AG09309 (cell line): ENCODE measurements around the gene EMP3.

Experiments
- DNase-seq: peaks from one replicate; pipeline ENCODE4 v3.0.0-alpha.2; 2010; ENCODE audit warnings: low read depth
- H3K4me3 ChIP-seq: 2 replicates; pipeline ENCODE4 v1.5.1; 2011; ENCODE audit warnings: mild to moderate bottlenecking, low read depth, low read length, moderate library complexity; ENCODE audit not compliant: control insufficient read depth
- TF ChIP-seq, protein P1 (sequence below): IDR thresholded peaks from 2 replicates; pipeline ENCODE4 v1.5.1; 2011; ENCODE audit warnings: mild to moderate bottlenecking, low read depth, low read length, inconsistent platforms; ENCODE audit not compliant: insufficient read depth, control insufficient read depth; ENCODE audit errors: missing control alignments

EMP3 gene

DNA sequence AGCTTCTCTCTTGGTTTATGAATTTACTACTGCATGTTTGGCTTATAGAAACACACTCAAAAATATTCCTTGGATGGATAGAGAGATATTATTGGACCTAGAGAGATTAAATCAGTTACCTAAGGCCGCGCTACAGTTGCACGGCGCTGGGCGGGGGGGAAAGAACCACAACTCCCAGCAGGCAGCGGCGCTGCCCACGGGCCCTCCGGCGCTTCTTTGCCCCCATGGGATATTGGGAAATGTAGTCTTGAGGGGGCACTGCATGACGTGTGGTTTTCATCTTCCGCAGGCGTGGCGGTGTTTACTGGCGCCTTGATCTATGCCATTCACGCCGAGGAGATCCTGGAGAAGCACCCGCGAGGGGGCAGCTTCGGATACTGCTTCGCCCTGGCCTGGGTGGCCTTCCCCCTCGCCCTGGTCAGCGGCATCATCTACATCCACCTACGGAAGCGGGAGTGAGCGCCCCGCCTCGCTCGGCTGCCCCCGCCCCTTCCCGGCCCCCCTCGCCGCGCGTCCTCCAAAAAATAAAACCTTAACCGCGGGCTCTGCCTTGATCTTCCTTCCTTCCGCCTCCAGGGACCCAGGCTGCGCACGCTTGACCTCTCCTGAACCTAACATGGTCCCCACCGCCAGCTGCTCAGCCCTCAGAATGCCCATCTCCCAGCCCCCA lies 4.8 kb downstream of the EMP3 start:
- H3K4me3 ChIP-seq, result no peak overlapping the region
- TF ChIP-seq, protein P1, sequence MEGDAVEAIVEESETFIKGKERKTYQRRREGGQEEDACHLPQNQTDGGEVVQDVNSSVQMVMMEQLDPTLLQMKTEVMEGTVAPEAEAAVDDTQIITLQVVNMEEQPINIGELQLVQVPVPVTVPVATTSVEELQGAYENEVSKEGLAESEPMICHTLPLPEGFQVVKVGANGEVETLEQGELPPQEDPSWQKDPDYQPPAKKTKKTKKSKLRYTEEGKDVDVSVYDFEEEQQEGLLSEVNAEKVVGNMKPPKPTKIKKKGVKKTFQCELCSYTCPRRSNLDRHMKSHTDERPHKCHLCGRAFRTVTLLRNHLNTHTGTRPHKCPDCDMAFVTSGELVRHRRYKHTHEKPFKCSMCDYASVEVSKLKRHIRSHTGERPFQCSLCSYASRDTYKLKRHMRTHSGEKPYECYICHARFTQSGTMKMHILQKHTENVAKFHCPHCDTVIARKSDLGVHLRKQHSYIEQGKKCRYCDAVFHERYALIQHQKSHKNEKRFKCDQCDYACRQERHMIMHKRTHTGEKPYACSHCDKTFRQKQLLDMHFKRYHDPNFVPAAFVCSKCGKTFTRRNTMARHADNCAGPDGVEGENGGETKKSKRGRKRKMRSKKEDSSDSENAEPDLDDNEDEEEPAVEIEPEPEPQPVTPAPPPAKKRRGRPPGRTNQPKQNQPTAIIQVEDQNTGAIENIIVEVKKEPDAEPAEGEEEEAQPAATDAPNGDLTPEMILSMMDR, result no peak
- DNase-seq, result no peak

DNA sequence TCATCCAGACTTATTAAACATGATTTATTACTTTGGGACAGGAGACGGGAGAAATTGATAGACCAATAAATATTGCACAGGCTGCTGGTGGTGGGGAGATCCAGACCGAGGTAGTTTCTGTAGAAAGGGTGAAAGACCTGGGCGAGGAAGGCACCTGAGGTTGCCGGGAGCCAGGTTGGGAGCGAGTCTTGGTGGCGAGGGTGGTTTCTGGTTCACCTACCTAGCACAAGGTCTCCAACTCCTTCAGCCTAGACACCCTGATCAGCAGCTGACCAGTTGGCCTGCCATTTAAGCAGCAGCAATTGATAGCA lies 7.0 kb downstream of the EMP3 start:
- TF ChIP-seq, protein P1, result no peak
- DNase-seq, result no peak
- H3K4me3 ChIP-seq, result no peak overlapping the region

DNA sequence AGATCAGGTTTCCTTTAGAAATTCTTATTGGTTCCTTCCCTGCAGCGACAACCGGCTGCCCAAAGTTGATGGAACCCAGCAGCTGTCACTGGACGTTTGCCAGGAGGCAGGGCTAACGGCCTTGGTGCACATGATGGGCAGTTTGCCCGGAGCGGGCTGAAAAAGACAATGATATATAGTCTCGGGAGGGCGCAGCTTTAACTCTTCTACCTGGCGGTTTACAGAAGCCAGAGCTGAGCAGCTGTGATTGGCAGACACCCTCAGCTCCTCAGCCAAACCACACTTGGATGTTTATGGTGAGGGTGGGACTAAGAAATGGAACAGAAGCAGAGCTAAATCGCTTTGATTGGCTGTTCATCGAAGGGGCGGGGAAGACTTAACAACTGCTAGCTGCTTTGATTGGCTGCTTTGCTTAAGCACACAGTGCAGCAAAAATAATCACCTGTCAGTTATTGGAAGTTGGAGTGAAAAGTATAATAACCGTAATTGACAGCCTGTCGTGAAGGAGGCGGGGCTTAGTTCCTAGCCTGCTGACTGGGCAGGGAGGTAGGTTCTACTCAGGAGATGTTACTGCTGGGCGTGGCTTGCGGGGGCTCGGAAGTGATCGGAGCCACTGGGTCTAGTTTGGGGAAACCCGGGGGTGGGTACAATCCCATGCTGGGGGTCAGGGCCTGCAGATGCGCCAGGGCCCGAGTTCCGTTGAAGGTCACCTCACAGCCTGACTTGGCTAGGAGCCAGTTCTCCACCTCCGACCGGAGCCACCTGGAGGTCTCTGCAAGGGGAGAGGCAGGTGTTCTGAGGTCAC lies 7.5 kb downstream of the EMP3 start:
- TF ChIP-seq, protein P1, result no peak
- DNase-seq, result peak; percentile 86
- no peak overlapping the region for H3K4me3 ChIP-seq

DNA sequence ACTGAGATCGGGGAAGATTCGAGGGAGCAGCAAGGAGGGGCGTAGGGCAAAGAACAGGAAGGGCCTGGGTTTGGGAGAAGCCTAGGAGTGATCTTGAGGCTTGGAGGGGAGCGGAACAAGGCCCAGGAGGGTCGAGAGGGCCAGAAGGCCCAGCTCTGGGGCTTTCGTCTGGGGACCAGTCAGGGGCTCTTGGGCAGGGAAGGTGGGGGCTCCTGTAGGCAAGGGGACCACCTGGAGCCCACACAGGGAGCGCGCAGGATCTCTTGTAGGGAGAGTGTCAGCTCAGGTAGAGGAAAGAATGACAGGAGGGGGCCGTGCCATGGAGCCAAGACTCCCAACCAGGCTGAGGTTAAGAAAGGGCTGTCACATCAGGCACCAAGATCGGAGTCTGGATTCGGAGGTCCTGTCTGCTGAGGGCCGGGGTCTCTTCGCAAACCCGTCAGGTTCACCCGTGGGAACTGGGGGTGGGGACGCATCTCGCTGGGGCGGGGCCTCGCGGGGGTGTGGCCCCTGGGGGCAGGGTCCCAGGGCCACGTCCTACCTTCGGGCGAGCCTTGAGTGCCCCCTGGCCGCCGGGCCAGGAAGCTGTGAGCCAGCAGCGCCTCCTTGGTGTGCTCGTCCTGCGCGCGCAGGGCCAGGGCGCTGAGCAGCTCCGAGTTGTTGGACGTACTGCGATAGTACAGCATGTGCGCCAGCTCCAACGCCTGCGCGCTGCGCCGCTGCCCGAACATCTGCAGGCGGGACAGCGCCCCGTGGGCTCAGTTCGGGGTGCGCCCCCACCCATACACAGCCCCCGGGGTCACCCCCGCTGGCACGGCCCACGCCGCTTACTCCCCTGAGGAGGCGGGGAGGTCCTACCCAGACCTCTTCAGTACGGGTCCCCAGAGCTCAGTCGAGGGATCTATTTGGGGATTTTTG lies 8.4 kb downstream of the EMP3 start:
- no peak for DNase-seq
- H3K4me3 ChIP-seq, result peak overlapping the region; percentile 51
- TF ChIP-seq, protein P1, result peak; percentile 82

DNA sequence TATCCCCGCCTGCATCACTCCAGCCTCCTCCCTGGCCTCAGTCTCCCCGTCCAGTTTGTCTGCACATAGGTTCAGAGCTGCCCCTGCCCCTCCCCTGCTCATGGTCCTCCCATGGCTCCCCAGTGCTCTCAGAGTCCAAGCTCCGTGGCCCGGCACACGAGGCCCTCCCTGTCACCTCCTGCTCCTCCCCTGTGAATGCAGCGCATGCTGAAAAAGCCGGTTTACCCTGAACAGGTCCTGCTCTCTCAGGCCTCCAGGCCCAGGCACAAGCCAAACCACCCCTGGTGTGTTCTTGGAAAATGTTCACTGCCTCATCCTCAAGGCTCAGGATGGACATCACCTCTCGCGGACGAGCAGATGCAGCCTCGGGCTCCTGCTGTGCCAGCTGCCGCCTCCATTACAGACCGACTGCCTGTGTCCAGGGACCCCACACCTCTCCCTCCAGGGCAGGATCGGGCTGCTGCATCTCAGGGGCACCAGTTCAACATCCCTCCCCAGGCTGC lies 13.0 kb downstream of the EMP3 start:
- TF ChIP-seq, protein P1, result no peak
- no peak for DNase-seq
- H3K4me3 ChIP-seq, result no peak overlapping the region

DNA sequence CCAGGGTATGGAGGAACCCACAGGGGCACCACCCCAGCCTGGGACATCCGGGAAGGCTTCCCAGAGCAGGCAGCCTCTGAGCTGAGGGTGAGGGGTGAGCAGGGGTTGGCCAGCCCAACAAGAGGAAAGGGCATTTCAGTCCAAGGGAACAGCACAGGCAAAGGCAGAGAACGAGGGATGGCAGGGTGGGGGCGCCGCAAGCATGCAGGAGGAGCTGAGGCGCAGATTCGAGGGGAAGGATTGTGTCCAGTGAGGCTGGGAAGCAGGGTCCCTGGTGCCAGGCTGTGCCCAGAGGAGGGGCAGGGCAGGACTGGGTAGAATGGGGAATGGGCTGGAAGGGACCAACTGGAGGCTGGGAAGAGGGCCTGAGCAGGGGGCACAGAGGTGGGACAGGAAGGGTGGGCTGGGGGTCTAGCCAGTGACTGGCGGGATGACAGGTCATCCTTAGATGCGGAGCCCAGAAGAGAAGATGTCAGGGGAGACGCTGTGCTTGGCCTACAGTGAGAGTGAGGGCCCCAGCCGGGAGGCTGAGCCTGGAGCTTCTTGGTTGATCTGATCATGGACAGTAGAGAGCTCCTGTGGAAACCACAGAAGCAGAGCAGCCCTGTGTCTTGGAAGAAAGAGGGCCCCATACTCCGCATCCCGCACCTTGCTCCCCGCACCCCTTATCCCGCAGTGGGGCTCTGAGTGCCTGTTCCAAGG lies 13.6 kb downstream of the EMP3 start:
- no peak overlapping the region for H3K4me3 ChIP-seq
- no peak for DNase-seq
- TF ChIP-seq, protein P1, result no peak
